Measurements from ENCODE around the gene IRF9.

IRF9 gene

DNA sequence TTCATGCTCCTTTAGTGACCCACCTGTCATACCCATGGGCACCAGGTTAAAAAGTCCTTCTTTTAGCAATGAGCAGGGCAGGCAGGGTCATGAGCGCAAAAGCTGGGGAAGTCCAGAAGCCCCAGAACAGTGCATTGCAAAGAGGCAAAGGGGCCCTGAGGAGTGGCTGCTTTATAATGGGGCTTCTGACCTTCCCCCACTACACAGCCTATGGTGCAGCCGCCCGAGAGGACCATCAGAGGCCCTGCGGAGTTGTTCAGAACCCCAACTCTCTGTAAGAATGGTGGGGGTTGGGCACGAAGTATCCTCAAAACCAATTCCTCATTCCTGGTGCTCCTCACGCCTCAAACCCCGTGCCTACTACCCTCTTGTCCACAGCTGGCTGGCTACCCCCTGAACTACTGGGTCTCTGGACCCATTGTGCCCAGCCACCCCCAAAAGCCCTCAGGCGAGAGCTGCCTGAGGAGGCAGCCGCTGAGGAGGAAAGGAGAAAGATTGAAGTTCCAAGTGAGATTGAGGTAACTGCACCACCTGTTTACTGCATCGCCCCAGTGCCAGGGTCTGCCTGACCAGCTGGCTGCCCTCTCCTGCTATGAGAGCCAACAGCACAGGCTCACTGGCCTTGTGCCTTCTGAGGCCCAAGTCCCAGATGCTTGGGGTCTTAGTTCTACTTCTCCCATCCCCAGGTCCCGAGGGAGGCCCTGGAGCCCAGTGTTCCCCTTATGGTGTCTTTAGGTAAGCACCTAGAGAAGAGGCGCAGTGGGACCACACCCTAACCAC is 17.5 kb downstream of the IRF9 start:
- DNase-seq: no peak

DNA sequence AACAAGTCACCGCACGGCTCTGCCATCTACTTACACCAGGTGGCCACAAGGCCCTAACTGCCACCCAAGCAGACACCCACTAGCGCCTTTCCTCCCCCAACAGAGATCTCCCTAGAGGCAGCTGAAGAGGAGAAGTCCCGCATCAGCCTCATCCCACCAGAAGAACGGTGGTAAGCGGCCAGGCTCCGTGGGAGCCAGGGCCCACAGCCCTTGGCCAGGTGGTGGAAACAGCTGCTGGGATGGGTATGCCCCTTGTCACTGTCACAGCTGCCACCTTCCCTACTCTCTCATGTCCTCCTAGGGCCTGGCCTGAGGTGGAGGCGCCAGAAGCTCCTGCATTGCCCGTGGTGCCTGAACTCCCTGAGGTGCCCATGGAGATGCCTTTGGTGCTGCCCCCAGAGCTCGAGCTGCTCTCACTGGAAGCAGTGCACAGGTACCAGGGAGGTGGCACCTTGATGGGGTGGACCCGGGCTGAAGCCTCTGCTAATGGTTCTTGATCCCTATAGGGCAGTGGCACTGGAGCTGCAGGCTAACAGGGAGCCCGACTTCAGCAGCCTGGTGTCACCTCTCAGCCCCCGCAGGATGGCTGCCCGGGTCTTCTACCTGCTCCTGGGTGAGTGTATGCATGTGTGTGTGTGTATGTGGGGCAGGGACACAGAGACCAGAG is 18.4 kb downstream of the IRF9 start:
- no peak for DNase-seq

DNA sequence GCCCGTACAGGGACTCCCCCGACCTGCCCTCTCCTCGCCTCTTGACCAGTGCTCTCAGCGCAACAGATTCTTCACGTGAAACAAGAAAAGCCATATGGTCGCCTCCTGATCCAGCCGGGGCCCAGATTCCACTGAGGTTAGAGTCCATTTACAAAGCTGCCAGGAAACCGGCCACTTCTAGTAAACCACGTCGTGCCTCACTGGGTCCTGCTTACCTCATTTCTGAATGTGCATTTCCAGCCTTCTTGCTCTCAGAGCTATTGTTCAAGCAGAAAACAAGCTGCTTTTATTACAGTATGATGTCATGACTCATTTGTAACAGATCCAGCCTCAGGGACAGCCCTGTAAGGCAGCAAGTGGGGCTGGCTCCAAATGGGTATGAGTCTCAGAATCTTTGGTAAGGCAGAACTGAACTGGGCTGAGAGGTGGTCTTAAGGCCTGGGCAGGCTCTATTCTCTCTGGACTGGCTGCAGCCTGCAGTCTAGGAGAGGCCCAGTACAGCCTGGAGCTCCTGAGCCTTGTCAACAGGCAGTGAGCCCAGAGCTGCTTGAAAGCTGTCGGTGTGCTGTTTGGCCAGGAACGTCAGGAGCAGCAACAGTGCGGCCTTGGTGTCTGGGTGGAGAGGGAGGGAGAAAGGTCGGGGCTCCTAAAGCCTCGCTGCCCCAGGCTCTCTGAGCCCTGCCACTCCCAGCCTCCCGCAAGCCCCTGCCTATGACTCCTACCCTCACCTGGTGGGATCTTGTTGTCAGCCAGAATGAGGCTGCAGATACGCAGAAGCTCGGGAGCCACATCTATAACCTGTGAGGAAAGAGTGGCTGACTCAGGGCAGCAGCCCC is 19.1 kb downstream of the IRF9 start:
- no peak for DNase-seq

DNA sequence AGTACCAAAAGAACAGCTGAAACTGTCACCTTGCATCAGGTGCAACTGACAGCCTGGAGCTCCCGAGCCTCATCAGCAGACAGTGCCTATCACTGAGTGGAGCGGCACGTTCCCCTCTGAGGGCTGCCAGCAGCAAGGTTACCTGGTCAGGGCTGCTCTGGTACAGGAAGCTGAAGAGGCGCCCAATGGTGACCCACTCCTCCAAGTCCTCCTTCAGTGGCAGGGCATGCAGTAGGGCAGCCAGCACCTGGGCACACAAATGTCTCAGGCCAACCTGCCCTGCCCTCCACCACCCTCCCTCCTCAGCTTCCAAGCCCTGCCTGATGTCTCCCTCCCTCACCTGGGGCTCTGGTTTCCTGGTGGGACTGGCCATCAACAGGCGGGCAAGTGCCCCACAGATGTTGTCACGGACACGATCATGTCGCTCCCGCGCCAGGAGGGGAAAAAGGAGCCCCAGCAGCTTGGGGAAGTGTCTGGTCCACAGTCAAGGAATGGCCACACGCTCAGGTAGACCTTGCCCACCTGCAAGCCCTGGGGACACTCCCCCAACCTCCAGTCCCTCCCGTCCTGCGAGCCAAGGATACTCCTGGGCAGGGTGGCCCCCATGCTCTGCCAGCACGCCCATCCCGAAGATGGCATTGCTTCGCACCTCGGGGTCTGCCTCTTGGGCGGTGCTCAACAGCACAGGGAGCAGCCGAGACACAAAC is 20.5 kb downstream of the IRF9 start:
- DNase-seq: no peak

DNA sequence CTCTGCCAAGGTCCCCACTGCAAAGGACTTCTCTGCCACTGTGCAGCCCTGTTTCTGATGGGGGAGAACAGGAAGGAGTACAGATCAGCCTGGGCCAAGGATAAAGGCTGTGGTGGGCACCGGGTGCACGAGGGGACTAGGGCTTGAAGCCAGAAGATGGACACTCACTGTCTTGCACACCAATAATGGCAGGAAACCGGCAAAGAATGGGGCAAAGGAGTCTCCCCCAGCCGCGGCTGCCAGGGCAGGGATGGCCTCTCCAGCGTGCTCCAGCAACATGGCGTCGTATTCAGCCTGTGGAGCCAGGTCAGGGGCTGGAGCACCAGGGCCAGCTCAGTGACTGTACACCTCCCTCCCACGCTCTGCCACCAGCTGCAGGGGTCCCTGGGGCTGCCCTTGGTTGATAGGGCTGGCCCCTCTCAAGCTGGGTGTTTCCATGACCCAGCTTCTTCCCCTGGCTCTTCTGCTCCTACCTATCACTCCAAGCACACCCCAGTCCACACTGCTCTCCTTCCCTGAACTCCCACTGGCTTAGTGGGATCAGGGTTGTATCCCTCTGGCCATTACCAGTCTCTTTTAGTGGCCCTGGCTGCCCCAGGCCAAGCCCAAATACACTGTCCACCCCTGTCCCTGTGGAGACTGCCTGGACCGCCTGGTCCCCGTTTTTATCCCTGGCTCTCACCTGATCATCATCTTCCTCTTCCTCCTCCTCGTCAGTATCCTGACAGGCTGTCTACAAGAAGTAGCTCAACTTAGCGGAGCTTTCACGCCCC is 21.2 kb downstream of the IRF9 start:
- no peak for DNase-seq

DNA sequence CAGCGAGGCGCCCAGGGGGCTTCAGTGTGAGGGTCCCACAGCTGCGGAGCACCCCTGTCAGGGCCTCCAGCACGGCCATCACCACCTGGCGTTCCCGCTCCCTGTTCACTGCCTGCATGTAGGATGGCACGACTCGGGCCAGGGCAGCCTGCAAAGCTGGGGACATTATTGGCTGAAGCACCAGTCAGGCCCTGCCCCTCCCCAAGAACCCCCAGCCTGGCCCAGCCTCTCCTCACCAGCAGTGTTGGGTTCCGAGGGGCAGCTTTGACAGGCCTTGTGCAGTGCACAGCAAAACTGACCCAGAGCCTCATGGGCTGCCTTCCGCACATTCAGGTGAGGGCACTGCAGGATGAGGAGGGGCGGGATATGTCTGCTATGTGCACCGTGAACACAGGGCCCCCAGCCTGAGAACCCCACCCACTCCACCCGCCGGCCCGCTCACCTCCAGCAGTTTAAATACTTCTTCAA is 22.0 kb downstream of the IRF9 start:
- DNase-seq: no peak

DNA sequence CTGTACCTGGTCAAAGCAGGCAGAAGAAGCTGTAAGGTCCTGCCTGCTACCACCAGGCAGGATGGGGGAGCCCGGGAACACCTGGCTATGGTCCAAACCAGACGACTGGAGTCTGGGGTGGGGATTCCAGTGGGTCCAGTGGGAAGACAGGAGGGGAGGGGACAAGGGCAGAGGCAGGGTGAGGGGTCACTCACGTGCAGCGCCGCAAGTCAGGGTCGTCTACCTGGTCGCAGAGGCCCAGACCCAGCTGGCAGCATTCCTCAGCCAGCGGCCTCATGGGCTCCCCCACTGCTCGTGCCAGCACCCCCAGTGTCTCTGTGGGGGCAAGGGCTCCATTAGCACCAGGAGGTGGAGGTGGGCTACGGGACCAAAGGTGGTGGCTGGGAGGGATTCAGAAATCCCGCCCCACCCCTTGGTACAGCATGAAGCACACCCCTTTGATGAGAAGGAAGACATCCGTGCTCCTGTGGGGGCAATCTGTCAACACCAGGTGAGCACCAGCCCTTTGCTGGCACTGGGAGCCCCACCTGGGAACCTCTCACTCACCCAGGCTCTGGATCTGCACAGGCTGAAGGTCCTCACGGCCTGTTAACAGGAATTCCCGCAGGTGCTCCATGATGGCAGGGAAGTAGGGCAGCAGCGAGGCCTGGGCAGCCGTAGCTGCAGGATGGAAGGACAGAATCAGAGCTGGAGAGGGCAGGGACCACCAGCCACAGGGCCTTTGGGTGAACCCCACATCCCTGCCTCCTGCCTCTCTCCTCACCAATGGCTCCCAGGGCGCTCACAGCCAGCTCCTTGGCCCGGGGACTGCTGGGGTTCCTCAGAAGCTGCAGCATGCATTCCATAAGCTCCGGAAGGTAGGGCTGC is 23.3 kb downstream of the IRF9 start:
- no peak for DNase-seq

DNA sequence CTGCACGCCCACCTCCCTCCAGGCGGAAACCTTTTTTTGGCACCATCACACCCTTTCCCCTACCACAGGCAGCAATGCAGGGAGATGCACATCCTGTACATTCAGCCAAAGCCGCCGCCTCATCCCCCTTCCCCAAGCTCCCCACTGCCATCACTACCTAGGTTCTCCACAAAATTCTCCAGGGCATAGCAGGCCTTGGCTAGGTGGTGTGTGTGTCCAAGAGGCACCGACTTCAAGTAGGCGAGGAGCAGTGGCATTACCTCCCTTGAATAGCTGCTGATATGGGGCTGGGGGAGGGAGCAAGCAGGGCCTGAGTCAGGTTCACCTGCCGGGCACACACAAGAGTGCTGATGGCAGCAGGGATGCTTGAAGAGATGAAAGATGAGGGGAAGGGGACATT is 24.0 kb downstream of the IRF9 start:
- DNase-seq: no peak

DNA sequence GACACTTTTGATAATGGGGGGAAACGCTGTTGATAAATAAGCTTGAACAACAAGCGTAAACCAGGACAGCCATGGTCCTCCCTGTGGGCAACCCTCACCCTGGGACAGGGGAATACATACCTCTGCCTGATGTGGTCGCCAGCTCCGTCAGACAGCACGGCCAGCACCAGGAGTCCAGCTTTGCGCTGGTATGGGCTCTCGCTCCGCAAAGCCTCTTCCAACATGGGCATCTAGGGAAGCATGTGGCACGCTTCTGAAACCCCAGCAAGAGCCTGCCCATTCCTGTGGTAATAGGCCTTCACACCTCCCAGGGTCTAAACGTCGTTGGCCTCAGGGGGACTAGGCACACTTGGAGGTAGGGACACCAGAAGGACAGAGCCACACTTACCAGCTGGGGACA is 24.7 kb downstream of the IRF9 start:
- DNase-seq: no peak

DNA sequence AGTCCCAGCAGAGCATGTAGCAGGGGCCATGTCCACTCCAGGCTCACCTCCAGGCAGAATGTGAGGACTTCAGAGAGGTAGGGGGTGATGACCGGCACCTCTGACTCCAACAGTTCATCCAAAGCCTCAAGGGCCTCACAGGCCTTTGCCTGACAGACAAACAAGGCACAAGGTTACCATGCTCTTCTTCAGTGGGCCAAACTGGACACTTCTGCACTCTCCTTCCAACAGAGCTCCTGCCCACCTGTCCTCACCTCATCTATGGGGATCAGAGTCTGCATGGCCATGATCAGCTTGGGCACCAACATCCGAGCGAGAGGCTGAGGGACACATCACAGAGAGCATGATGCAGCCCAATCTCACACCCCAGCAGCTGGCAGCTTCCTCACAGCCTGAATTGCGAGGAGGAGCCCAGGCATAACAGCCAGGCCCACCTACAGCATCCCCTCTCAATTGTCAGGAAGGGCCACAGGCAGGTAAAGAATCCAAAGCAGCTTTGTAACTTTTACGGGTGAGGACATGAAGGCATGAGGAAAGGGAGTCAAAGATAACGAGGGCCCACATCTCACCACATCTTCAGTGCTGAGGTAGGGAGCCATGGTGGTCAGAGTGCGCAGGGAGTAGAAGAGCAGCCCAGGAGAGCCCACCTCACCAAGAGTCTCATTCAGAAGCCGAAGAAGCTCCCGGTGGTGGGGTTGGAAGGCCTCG is 25.9 kb downstream of the IRF9 start:
- no peak for DNase-seq

DNA sequence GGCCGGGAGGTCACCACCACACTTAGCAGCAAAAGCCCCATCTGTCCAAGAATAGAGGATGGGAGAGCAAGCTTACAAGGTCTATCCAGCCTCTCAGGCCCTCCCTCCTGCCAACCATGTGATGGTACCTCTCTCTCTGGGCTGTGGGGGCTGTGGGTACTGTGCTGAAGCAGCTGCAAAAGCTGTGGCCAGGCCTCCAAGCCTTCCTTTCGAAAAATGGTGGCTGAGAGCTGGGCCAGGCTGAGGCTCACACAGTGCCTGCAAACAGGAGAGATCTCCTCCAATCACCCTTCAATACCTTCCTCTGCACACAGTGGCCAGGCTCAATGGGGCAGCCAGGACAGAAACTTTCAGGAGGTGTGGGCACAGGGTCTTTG is 26.5 kb downstream of the IRF9 start:
- no peak for DNase-seq

DNA sequence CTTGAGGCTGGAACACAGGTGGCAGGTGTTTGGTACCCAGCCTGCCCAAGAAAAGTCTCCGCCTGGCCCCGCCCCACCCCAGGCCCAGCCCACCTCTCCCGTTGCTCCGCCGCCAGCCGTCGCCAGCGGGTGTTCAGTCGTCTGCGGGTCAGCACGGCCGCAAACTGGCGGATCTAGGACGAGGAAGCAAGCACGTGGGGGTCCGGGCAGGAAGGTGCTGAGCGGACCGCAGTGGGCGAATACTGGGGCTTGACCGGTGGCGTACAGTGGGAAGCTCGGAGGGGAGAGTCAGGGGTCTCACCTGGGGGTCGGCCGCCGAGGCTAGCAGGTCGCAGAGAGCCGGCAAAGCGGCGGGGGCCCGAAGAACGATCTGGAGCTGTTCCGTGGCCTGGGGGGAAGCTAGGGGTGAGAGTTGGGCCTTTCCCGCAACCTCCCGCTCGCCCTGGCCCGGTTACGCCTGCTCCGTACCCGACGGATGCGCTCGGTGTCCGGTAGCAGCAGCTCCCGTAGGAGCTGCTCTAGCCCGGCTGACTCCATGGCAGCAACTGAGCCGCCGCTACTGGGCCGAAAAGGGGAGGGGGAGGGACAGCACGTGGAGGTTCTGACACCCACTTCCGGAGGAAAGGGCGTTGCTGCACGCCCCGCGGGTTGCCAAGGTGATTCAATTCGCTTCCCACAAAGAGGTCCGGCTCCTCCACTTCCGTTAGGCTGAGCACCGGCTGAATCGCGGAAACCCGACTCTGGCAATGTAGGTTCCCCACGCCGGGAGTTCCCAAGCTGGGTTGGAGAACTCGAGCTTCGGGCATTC is 27.4 kb downstream of the IRF9 start, which contains the start of gene IPO4:
Gene IPO4 (minus strand): TSS at position 566 of the 808 bp plus-strand sequence. CDS start 29 bp downstream, at position 537.
- peak; percentile 97 for DNase-seq

DNA sequence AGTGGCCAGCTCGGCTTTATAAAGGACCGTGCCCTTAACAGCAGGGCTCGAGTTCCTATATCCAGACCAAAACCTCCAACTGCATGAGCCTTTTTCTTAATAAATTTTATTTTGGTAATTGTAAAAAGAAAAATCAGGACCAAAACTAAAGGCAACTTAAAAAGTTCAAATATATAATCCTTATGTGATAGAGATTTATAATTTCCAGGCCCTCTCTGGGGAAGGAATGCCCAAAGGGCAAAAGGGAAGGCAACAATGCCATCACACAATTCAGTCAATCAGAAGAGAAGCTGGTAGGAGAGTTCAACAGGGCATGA is 28.0 kb downstream of the IRF9 start:
- DNase-seq: no peak

DNA sequence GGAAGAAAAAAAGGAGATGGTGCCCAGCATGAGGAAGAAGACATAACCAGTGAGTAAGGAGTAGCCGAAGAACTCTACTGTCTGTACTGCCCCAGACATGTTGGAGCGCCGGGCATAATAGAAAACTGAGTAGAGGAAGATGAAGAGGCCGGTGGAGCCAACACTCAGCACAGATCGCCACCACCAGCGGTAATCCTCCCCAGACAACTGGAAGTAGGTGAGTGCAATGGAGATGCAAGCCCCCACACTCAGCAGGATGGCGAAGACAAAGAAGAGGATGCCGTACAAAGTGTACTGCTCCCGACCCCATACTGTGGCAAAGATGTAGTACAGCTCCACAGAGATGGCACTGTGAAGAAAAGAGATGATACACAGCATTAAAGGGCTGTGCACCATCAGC is 28.4 kb downstream of the IRF9 start:
- no peak for DNase-seq

DNA sequence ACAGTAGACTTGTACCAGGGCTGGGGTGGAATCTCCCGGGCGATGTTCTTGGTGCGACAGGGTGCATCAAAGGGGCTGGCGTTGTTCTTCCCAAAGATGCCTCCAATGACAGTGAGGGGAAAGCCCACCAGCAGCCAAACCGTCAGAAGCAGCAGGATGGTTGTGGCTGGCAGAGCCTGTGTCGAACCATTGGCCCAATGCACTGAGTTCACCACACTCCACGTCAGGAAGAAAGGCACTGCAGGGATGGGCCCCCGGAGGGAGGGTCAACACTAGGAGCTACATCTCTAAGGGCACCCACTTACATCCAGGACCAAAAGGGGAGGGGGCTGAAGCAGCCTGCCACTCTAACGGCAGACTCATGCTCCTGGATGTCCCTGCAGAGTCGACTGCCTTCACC is 29.4 kb downstream of the IRF9 start:
- DNase-seq: no peak

DNA sequence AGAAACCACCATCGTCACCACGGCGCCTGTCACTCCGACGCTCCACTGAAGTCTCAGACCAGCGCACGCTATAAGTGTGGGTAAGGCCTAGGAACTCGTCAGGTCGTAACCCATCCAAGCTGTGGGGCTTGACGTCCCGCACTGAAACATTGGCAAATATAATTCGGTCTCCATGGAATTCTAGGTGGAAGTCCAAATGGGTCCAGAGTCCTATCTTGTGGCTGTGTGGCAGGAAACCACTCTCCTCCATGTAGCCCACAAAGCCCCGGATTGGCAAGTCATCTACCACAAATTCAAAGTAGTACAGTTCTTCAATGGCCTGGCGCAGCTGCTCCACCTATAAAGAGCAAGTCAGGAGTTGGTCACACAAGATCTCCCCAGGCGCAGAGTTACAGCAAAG is 31.9 kb downstream of the IRF9 start:
- DNase-seq: no peak

DNA sequence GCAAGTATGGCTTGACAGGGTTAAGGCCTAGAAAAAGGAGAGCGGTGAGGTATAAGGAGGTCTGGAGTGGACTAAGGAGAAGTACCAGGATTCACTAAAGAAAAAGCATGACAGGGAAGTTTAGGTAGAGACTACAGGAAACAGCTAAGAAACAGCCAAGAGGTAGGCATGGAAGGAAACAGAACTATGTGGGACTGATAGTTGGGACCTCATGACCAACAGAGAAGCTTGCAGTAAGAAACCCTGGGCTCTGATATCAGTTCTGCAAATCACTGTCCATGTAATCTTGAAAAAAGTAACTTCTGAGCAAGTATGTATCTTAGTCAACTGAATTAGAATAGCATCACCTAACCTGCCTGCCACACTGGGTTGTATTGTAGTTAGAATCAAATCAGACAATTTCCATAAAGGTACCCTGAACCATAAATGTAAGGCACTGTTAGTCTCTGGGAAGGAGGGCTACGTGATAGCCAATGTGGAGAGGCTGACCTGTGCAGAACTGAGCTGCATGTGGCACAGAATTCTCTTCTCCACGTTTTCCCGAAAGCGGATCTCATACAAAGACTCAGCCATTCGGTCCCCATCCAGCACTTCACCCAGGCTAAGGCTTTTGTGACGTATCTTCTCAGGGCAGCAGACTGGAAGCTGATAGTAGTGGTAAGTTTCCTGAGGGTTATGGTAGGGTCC is 33.3 kb downstream of the IRF9 start:
- DNase-seq: no peak

DNA sequence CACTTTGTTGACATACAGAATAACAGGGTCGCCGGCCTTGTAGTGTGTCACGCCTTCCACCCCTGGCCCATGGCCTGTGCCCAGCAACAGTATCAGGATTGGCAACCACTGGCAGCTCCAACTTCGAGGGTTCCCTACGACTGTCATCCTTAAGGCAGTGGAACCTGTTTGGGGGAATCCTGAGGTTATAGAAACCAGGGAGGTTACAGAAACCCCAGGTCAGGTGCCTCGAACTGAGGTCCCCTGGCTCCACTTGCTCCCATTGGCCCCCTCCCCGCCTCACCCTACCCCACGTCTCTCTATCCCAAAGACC is 33.8 kb downstream of the IRF9 start:
- DNase-seq: no peak
